Endothelial cell (in vitro differentiated cells): Measurements from ENCODE around the gene PTPN6. TPM values are rescaled to one million over a fixed set of nuclear protein-coding genes. Genes with fewer than 3 reads are reported as not detected.

ENCODE experiments used
- DNase-seq: peaks from one replicate; pipeline ENCODE4 v3.0.0; 2021; ENCODE audit warnings: low spot score
- H3K27ac Mint-ChIP-seq: one replicate; pipeline ENCODE4 v1.8.0; 2021; ENCODE audit warnings: mixed read lengths, inconsistent platforms; ENCODE audit not compliant: unreplicated experiment
- H3K27me3 Mint-ChIP-seq: one replicate; pipeline ENCODE4 v1.8.0; 2021; ENCODE audit warnings: mild to moderate bottlenecking, moderate library complexity, mixed read lengths, inconsistent platforms; ENCODE audit not compliant: unreplicated experiment
- H3K36me3 Mint-ChIP-seq: one replicate; pipeline ENCODE4 v1.8.0; 2021; ENCODE audit warnings: mild to moderate bottlenecking, low read depth, mixed read lengths, inconsistent platforms; ENCODE audit not compliant: unreplicated experiment
- H3K4me1 Mint-ChIP-seq: one replicate; pipeline ENCODE4 v1.8.0; 2021; ENCODE audit warnings: mild to moderate bottlenecking, mixed read lengths, inconsistent platforms; ENCODE audit not compliant: unreplicated experiment
- H3K4me3 Mint-ChIP-seq: one replicate; pipeline ENCODE4 v1.8.0; 2021; ENCODE audit warnings: mild to moderate bottlenecking, mixed read lengths, inconsistent platforms; ENCODE audit not compliant: unreplicated experiment
- H3K9me3 Mint-ChIP-seq: one replicate; pipeline ENCODE4 v1.8.0; 2021; ENCODE audit warnings: mixed read lengths, inconsistent platforms; ENCODE audit not compliant: unreplicated experiment
- total RNA-seq: library from RNA; stranded (reverse); fragmentation: NEBNext Ultra II Directional; extraction: Animal tissue kit (Norgen Biotek cat#: 25700); gene quantifications from one replicate; pipeline ENCODE4 v1.2.1, GENCODE V29; 2021; ENCODE audit not compliant: unreplicated experiment
- TF ChIP-seq, protein P1 (sequence below): fragments of 200-600 bp; sonication (generic); IDR thresholded peaks from one replicate; pipeline ENCODE4 v1.5.0; 2021; ENCODE audit warnings: antibody characterized with exemption; ENCODE audit not compliant: unreplicated experiment

The PTPN6 gene
- total RNA-seq, 1 donor from 2014 or later = 22.1 TPM

DNA sequence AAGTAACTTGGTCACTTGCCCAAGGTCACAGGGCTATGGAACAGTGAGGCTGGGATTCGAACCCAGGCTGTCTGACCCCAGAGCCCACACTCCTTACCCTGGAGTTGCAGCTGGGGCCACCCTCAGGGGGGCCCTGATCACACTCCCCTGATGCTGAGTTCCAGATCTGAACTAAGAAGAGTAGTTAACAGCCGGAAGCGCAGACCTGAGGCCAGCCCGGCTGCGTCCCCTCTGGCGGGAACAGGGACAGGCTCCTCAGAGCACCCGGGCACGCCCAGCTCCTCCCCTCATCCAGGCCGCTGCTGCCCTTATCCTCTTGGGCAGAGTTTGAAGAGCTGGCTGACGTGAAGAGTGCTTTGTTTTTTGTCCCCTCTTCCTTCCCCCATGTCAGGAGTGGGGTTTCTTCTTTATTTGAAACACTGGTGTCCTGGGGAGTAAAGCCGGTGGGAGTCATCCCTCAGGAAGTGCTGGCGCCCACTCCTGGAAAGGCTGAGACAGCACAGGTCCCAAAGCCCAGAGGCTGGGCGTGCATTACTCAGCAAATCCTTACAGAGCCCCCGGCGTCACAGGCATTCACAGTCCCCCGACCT, 10.6 kb downstream of the PTPN6 start:
- peaks cover 9% of the 10 kb centered on the region for H3K27me3 Mint-ChIP-seq
- no peaks in the 10 kb centered on the region for H3K9me3 Mint-ChIP-seq
- DNase-seq = peak; percentile 57
- peaks cover 38% of the 10 kb centered on the region for H3K4me1 Mint-ChIP-seq
- H3K4me3 Mint-ChIP-seq = peak overlapping the region; percentile 67
- peak overlapping the region; percentile 87 for H3K27ac Mint-ChIP-seq
- peaks cover 22% of the 10 kb centered on the region for H3K36me3 Mint-ChIP-seq
- TF ChIP-seq, protein P1, sequence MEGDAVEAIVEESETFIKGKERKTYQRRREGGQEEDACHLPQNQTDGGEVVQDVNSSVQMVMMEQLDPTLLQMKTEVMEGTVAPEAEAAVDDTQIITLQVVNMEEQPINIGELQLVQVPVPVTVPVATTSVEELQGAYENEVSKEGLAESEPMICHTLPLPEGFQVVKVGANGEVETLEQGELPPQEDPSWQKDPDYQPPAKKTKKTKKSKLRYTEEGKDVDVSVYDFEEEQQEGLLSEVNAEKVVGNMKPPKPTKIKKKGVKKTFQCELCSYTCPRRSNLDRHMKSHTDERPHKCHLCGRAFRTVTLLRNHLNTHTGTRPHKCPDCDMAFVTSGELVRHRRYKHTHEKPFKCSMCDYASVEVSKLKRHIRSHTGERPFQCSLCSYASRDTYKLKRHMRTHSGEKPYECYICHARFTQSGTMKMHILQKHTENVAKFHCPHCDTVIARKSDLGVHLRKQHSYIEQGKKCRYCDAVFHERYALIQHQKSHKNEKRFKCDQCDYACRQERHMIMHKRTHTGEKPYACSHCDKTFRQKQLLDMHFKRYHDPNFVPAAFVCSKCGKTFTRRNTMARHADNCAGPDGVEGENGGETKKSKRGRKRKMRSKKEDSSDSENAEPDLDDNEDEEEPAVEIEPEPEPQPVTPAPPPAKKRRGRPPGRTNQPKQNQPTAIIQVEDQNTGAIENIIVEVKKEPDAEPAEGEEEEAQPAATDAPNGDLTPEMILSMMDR = no peak

DNA sequence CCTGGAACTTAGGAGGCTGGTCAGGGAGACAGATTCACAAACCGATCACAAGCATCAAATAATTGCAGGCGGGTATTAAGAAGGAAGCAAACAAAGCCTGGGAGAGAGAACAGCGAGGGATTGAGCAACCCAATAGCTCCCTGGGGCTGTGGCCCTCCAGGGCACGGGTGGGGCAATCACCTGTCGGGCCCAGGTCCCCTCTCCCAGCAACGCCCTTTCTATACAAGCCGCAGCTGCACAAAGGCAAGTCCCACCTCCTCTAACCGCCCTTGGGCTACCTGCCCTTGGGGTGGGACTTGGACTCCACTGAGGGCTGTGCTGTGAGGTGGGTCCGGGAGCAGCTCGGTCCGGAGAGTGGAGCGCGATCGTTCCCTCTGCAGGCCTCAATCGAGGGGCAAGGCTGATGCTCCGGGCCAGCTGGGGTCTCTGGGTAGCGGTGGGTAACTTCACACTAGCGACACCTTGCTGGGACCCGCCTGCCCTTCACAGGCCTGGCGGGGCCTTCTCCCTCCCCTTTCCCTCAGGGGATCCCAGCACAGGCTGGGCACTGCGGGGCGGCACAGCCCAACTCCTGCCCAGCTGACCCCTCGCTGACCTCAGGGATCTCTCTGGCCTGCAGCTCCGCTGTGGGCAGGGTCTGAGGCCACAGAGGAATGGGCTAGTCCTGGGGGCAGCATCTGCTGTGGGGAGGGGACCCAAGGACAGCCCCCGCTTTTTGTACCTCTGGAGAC, 11.3 kb downstream of the PTPN6 start:
- peak overlapping the region; percentile 87 for H3K27ac Mint-ChIP-seq
- H3K36me3 Mint-ChIP-seq = peaks cover 22% of the 10 kb centered on the region
- peaks cover 38% of the 10 kb centered on the region for H3K4me1 Mint-ChIP-seq
- peak overlapping the region; percentile 67 for H3K4me3 Mint-ChIP-seq
- TF ChIP-seq, protein P1 = no peak
- no peaks in the 10 kb centered on the region for H3K9me3 Mint-ChIP-seq
- H3K27me3 Mint-ChIP-seq = peaks cover 9% of the 10 kb centered on the region
- DNase-seq = no peak

DNA sequence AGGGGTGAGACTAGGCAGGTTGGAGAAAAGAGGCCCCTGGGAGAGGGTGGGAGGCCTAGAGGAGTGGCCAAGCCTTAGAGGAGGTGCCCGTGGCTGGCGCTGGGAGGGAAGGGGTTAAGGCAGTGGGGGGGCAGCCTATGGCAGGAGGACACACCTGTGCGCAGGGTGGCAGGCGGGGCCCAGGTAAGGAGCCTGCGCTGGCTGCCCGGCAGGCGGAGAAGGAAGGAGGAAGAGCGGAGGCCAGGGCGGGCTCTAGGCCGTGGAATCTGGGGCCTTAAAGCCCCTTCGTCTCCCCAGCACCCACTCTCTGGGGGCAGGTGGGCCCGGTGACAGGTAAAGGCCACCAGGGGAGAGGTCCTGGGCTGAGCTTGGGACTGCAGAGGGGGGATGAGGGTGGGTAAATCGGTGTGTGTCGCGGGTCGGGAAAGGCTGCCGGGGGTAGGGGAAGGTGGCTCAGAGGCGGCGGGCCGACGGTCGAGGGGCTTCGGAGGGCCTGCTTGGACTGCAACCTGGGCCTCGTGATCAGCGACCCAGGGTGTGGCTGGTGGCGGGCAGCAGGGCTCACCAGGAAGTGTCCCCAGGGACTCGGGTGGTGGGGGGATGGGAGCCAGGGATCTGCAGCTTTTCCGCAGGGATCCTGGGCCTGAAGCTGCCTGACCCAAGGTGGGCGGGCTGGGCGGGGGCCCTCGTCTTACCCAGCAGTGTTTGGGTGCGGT, 12.0 kb downstream of the PTPN6 start:
- no peak overlapping the region for H3K4me3 Mint-ChIP-seq
- TF ChIP-seq, protein P1 = no peak
- no peaks in the 10 kb centered on the region for H3K9me3 Mint-ChIP-seq
- peaks cover 8% of the 10 kb centered on the region for H3K27me3 Mint-ChIP-seq
- peaks cover 22% of the 10 kb centered on the region for H3K36me3 Mint-ChIP-seq
- DNase-seq = no peak
- H3K4me1 Mint-ChIP-seq = peaks cover 38% of the 10 kb centered on the region
- no peak overlapping the region for H3K27ac Mint-ChIP-seq

DNA sequence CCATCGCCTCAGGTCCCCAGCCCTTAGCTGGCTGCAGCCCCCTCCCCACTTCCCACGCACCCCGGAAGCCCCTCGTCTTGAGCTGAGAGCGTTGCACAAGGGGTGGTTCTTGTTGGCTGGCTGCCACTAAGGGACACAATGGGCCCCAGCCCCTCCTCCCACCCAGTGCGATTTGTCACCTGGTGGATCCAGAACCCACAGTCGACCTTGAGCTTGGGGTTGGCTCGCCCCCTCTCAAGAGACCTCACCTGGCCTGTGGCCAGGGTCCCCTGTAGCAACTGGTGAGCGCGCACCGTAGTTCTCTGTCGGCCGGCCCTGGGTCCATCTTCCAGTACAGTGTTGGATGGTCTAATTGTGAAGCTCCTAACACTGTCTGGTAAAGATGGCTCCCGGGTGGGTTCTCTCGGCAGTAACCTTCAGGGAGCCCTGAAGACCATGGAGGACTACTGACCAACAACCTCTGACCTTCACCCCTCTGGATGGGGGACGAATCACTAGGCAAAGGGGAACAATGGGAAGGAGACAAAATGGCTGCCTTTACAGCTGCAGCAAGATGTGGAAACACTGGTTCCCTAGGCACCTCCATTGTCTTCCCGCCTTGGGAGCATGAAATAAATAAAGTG, 12.7 kb downstream of the PTPN6 start:
- no peak overlapping the region for H3K4me3 Mint-ChIP-seq
- peaks cover 36% of the 10 kb centered on the region for H3K4me1 Mint-ChIP-seq
- DNase-seq = no peak

More for the DNA sequence above, 12.7 kb downstream of the PTPN6 start:
- Mint-ChIP-seq H3K36me3 (peaks cover 21% of the 10 kb centered on the region), H3K27me3 (peaks cover 7% of the 10 kb centered on the region), H3K27ac (no peak overlapping the region), H3K9me3 (no peaks in the 10 kb centered on the region)
- TF ChIP-seq, protein P1 = no peak
